LoVo (cell line): ENCODE data around the gene APMAP.

Source experiments
- DNase-seq: peaks from one replicate; pipeline ENCODE4 v3.0.0-alpha.2; 2016; ENCODE audit warnings: low spot score

Gene APMAP

GRCh38 chr20:24992487-24993205 is at the start of gene APMAP:
TSS of gene APMAP (minus strand) at chr20:24992751. CDS start at chr20:24992688, 63 bp downstream.
- peak; percentile 96 for DNase-seq

- no peak for DNase-seq
Measured at GRCh38 chr20:25041813-25042530, 49.4 kb upstream of the APMAP start.

GRCh38 chr20:25040438-25040831 is 47.9 kb upstream of the APMAP start:
- no peak for DNase-seq

GRCh38 chr20:25039697-25040437 is 47.3 kb upstream of the APMAP start:
- DNase-seq, result no peak

GRCh38 chr20:25038591-25039015 is 46.1 kb upstream of the APMAP start:
- DNase-seq, result no peak

- DNase-seq, result no peak
Measured at GRCh38 chr20:25038103-25038410, 45.5 kb upstream of the APMAP start.

- no peak for DNase-seq
Measured at GRCh38 chr20:25037288-25038102, 44.9 kb upstream of the APMAP start.

GRCh38 chr20:25036331-25036936 is 43.9 kb upstream of the APMAP start:
- no peak for DNase-seq

GRCh38 chr20:25035921-25036320 is 43.4 kb upstream of the APMAP start:
- no peak for DNase-seq

GRCh38 chr20:25033924-25034300 is 41.4 kb upstream of the APMAP start:
- DNase-seq, result no peak

GRCh38 chr20:25033265-25033923 is 40.8 kb upstream of the APMAP start:
- DNase-seq, result no peak

- no peak for DNase-seq
Measured at GRCh38 chr20:25032478-25033264, 40.1 kb upstream of the APMAP start.

- DNase-seq, result no peak
Measured at GRCh38 chr20:25032065-25032477, 39.5 kb upstream of the APMAP start.

- DNase-seq, result no peak
Measured at GRCh38 chr20:25031241-25031640, 38.7 kb upstream of the APMAP start.

- no peak for DNase-seq
Measured at GRCh38 chr20:25030649-25031207, 38.2 kb upstream of the APMAP start.

- DNase-seq, result no peak
Measured at GRCh38 chr20:25030007-25030648, 37.6 kb upstream of the APMAP start.

GRCh38 chr20:25025986-25026605 is 33.5 kb upstream of the APMAP start:
- no peak for DNase-seq

- DNase-seq, result no peak
Measured at GRCh38 chr20:25025091-25025861, 32.7 kb upstream of the APMAP start.
